HepG2 (cell line): ENCODE measurements around the gene SPPL3. TPM values are rescaled to one million over a fixed set of nuclear protein-coding genes. Genes with fewer than 3 reads are reported as not detected.

ENCODE experiments used
- EZH2 ChIP-seq: conservative IDR thresholded peaks from 2 replicates; pipeline ENCODE4 v1.6.1; 2012; ENCODE audit warnings: mild to moderate bottlenecking, low read depth, low read length, moderate library complexity
- GPN1 ChIP-seq: sonication (generic); formaldehyde crosslinking; IDR thresholded peaks from 2 replicates; pipeline ENCODE4 v1.5.1; 2020; ENCODE audit warnings: missing genetic modification reagents, borderline replicate concordance
- IRF9 ChIP-seq: sonication (generic); formaldehyde crosslinking; IDR thresholded peaks from 2 replicates; pipeline ENCODE4 v1.8.0; 2022; ENCODE audit warnings: missing genetic modification reagents, mild to moderate bottlenecking, borderline replicate concordance
- KMT2A ChIP-seq: sonication (generic); formaldehyde crosslinking; IDR thresholded peaks from 2 replicates; pipeline ENCODE4 v1.4.0; 2020; ENCODE audit warnings: missing genetic modification reagents
- MAX ChIP-seq: IDR thresholded peaks from 2 replicates; pipeline ENCODE4 v1.6.1; 2012; ENCODE audit warnings: inconsistent platforms
- MEIS1 ChIP-seq: sonication (generic); formaldehyde crosslinking; IDR thresholded peaks from 2 replicates; pipeline ENCODE4 v1.9.0; 2021; ENCODE audit warnings: mild to moderate bottlenecking, missing genetic modification reagents, moderate library complexity, borderline replicate concordance
- NFKB2 ChIP-seq: sonication (generic); formaldehyde crosslinking; IDR thresholded peaks from 2 replicates; pipeline ENCODE4 v1.4.0; 2020; ENCODE audit warnings: missing genetic modification reagents, borderline replicate concordance
- PRMT3 ChIP-seq: sonication (generic); formaldehyde crosslinking; IDR thresholded peaks from 2 replicates; pipeline ENCODE4 v1.8.1; 2022; ENCODE audit warnings: low read depth, mild to moderate bottlenecking, moderate library complexity, missing genetic modification reagents, borderline replicate concordance
- PTBP1 ChIP-seq: fragments of 200-400 bp; formaldehyde crosslinking; IDR thresholded peaks from 2 replicates; pipeline ENCODE4 v1.6.1; 2018; ENCODE audit warnings: low read length, low read depth; ENCODE audit not compliant: poor library complexity, severe bottlenecking
- RFX1 ChIP-seq: fragments of 450-650 bp; IDR thresholded peaks from 2 replicates; pipeline ENCODE4 v1.6.1; 2017
- SRF ChIP-seq: IDR thresholded peaks from 2 replicates; pipeline ENCODE4 v1.6.1; 2011; ENCODE audit warnings: mild to moderate bottlenecking, low read depth, low read length, moderate library complexity
- TOE1 ChIP-seq: sonication (generic); formaldehyde crosslinking; IDR thresholded peaks from 2 replicates; pipeline ENCODE4 v1.4.0; 2020; ENCODE audit warnings: mild to moderate bottlenecking, missing genetic modification reagents
- TOPORS ChIP-seq: sonication (generic); formaldehyde crosslinking; IDR thresholded peaks from 2 replicates; pipeline ENCODE4 v1.8.0; 2023; ENCODE audit warnings: mild to moderate bottlenecking, missing genetic modification reagents
- ZBTB34 ChIP-seq: sonication (generic); formaldehyde crosslinking; IDR thresholded peaks from 2 replicates; pipeline ENCODE4 v1.8.0; 2022; ENCODE audit warnings: mild to moderate bottlenecking, missing genetic modification reagents
- ZBTB44 ChIP-seq: sonication (generic); formaldehyde crosslinking; IDR thresholded peaks from 2 replicates; pipeline ENCODE4 v1.4.0; 2020; ENCODE audit warnings: missing genetic modification reagents
- ZFAT ChIP-seq: sonication (generic); formaldehyde crosslinking; conservative IDR thresholded peaks from 2 replicates; pipeline ENCODE4 v1.8.1; 2023; ENCODE audit warnings: missing genetic modification reagents, inconsistent platforms
- ZNF18 ChIP-seq: sonication (generic); formaldehyde crosslinking; IDR thresholded peaks from 2 replicates; pipeline ENCODE4 v1.8.0; 2022; ENCODE audit warnings: mild to moderate bottlenecking, missing genetic modification reagents; ENCODE audit not compliant: insufficient replicate concordance
- ZNF207 ChIP-seq: fragments of 450-650 bp; IDR thresholded peaks from 2 replicates; pipeline ENCODE4 v1.6.1; 2016; ENCODE audit warnings: antibody characterized with exemption, borderline replicate concordance
- ZNF44 ChIP-seq: sonication (generic); formaldehyde crosslinking; IDR thresholded peaks from 2 replicates; pipeline ENCODE4 v1.5.1; 2020; ENCODE audit warnings: mild to moderate bottlenecking, missing genetic modification reagents
- ZNF513 ChIP-seq: sonication (generic); formaldehyde crosslinking; conservative IDR thresholded peaks from 2 replicates; pipeline ENCODE4 v1.5.0; 2020; ENCODE audit warnings: missing genetic modification reagents
- ZNF737 ChIP-seq: sonication (generic); formaldehyde crosslinking; IDR thresholded peaks from 2 replicates; pipeline ENCODE4 v1.5.0; 2020; ENCODE audit warnings: missing genetic modification reagents, mild to moderate bottlenecking, borderline replicate concordance
- ZNF749 ChIP-seq: sonication (generic); formaldehyde crosslinking; IDR thresholded peaks from 2 replicates; pipeline ENCODE4 v1.8.0; 2022; ENCODE audit warnings: mild to moderate bottlenecking, missing genetic modification reagents, moderate library complexity, borderline replicate concordance
- polyA plus RNA-seq, 8 experiments: library from polyadenylated mRNA; depleted of rRNA in 3 of 8; stranded (reverse) in 7 of 8; unstranded in 1 of 8; fragments of >200 nt; fragmentation: Illumina TruSeq in 4 of 8; extraction: Trizol in 4 of 8; gene quantifications; 2 replicates each; pipeline versions ENCODE4 v1.2.1 to v1.2.3, GENCODE V29; 2011 to 2016; ENCODE audit warnings: low read depth in 4 of 8, missing spikeins in 1 of 8, mixed read lengths in 1 of 8; ENCODE audit not compliant: insufficient read depth in 1 of 8
- total RNA-seq, 5 experiments: library from RNA; depleted of rRNA; stranded (reverse); fragments of >200 nt; fragmentation: Illumina TruSeq; extraction: Trizol; gene quantifications; 2 replicates each; pipeline ENCODE4 v1.2.3, GENCODE V29; 2016; ENCODE audit warnings: low read depth in 1 of 5

The SPPL3 gene
- total and polyA plus RNA-seq, 2 of the 13 experiments (the other 11 are each of a cell fraction or from before 2014, with no cell fraction given): 8.9 to 9.1 TPM

- TF ChIP-seq ZNF513 (CRISPR knock-in tag) (no peak), TOE1 (CRISPR knock-in tag) (no peak), MEIS1 (CRISPR knock-in tag) (0 out of 2 replicates have a peak, but pooled peaks have one; percentile 65), ZNF44 (CRISPR knock-in tag) (no peak), RFX1 (no peak), ZFAT (CRISPR knock-in tag) (no peak), ZBTB34 (CRISPR knock-in tag) (no peak), IRF9 (peak; percentile 82; the same call in 1 of the 2 replicates), PTBP1 (no peak), ZNF749 (no peak), KMT2A (CRISPR knock-in tag) (peak; percentile 84), SRF (no peak), MAX (peak; percentile 68; the same call in 1 of the 2 replicates), ZNF18 (peak; percentile 51), ZNF737 (CRISPR knock-in tag) (no peak), PRMT3 (CRISPR knock-in tag) (no peak), TOPORS (CRISPR knock-in tag) (no peak), NFKB2 (CRISPR knock-in tag) (peak; percentile 59; the same call in 1 of the 2 replicates), EZH2 (no peak), ZBTB44 (no peak), GPN1 (CRISPR knock-in tag) (no peak), ZNF207 (no peak)
Observed at GRCh38 chr12:120725659-120726509, 178.3 kb downstream of the SPPL3 start, which contains the start of gene ACADS (continued).
